Umbilical cord (tissue), 2 donors: Measurements from ENCODE around the gene EXOSC6. TPM values are rescaled to one million over a fixed set of nuclear protein-coding genes. Genes with fewer than 3 reads are reported as not detected.
"Not testable (repeated sequence)": the region's sequence is repeated elsewhere in the genome, so short reads cannot be mapped to it uniquely, and the experiment has no call there.

Source experiments
- DNase-seq: peaks from one replicate; pipeline ENCODE4 v3.0.0-alpha.2; 2015; ENCODE audit warnings: low spot score
- total RNA-seq: library from RNA; depleted of rRNA; stranded (reverse); fragments of >200 nt; gene quantifications from one replicate; pipeline ENCODE4 v1.2.3, GENCODE V29; 2014; ENCODE audit warnings: low replicate concordance; ENCODE audit not compliant: insufficient read depth

Gene EXOSC6
- total RNA-seq, 1 donor from 2014 or later = 33.0 TPM

GRCh38 chr16:70254965-70255286, 3.2 kb upstream of the EXOSC6 start:
- no peak for DNase-seq

- DNase-seq = no peak
Measured at GRCh38 chr16:70254180-70254964, 2.6 kb upstream of the EXOSC6 start.

GRCh38 chr16:70253291-70254106, 1.8 kb upstream of the EXOSC6 start:
- DNase-seq = no peak

- DNase-seq = no peak
Measured at GRCh38 chr16:70252355-70252988, 732 bp upstream of the EXOSC6 start.

- DNase-seq = peak; percentile 30
Measured at GRCh38 chr16:70250748-70251628, 752 bp downstream of the EXOSC6 start.

- not testable (repeated sequence) for DNase-seq
Measured at GRCh38 chr16:70249697-70250096, 2.0 kb downstream of the EXOSC6 start.

GRCh38 chr16:70238773-70239172, 13.0 kb downstream of the EXOSC6 start:
- DNase-seq = not testable (repeated sequence)

- not testable (repeated sequence) for DNase-seq
Measured at GRCh38 chr16:70231831-70232230, 19.9 kb downstream of the EXOSC6 start.

GRCh38 chr16:70226024-70226423, 25.7 kb downstream of the EXOSC6 start:
- not testable (repeated sequence) for DNase-seq

- DNase-seq = not testable (repeated sequence)
Measured at GRCh38 chr16:70225430-70225829, 26.3 kb downstream of the EXOSC6 start.

- DNase-seq = not testable (repeated sequence)
Measured at GRCh38 chr16:70224645-70225044, 27.1 kb downstream of the EXOSC6 start.

- not testable (repeated sequence) for DNase-seq
Measured at GRCh38 chr16:70223971-70224513, 27.7 kb downstream of the EXOSC6 start.

- not testable (repeated sequence) for DNase-seq
Measured at GRCh38 chr16:70223216-70223615, 28.5 kb downstream of the EXOSC6 start.

GRCh38 chr16:70222574-70222973, 29.2 kb downstream of the EXOSC6 start:
- DNase-seq = not testable (repeated sequence)

- DNase-seq = not testable (repeated sequence)
Measured at GRCh38 chr16:70218586-70218985, 33.2 kb downstream of the EXOSC6 start.

GRCh38 chr16:70206382-70206781, 45.4 kb downstream of the EXOSC6 start:
- not testable (repeated sequence) for DNase-seq

GRCh38 chr16:70204668-70205405, 46.9 kb downstream of the EXOSC6 start:
- DNase-seq = not testable (repeated sequence)

- not testable (repeated sequence) for DNase-seq
Measured at GRCh38 chr16:70204010-70204409, 47.7 kb downstream of the EXOSC6 start.

GRCh38 chr16:70203508-70203907, 48.2 kb downstream of the EXOSC6 start:
- DNase-seq = not testable (repeated sequence)

- DNase-seq = not testable (repeated sequence)
Measured at GRCh38 chr16:70200063-70200462, 51.7 kb downstream of the EXOSC6 start.
